ENCODE results near the gene N4BP2L2. TPM values are rescaled to one million over a fixed set of nuclear protein-coding genes. Genes with fewer than 3 reads are reported as not detected.

N4BP2L2 gene
- total RNA-seq, 2 experiments from 2014 or later: 57.5 to 76.3 TPM

DNA sequence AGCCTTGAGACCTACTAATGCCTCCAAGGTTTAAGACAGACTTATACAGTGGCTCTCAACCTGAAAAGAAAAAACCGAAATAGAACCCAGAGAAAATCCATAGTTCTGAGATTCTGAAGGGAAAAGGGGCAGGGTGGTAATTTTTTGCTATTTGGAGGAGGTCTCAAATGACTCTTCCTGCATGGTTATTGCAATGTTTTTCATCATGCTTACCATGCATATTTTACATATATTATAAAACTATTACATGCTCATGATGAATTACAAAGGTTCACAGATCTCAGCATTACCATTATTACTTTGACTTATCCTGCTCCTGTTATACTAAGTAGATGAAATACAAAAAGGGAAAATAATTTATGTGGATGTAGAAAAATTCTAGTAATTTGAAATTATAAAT is 47.6 kb downstream of the N4BP2L2 start:
- Histone ChIP-seq H3K79me2 (ENCODE audit: insufficient read depth, low read depth, low read length) (no peaks in the 10 kb centered on the region), H3K9me3 (ENCODE audit: low read length) (no peaks in the 10 kb centered on the region), H3K4me1 (ENCODE audit: insufficient read depth, low read length, poor library complexity, severe bottlenecking) (no peaks in the 10 kb centered on the region), H4K20me1 (ENCODE audit: insufficient read depth, low read length) (no peaks in the 10 kb centered on the region), H3K9me2 (ENCODE audit: insufficient read depth, low read length) (no peaks in the 10 kb centered on the region), H3K36me3 (ENCODE audit: insufficient read depth, low read length) (no peaks in the 10 kb centered on the region), H3K27ac (ENCODE audit: low read depth, low read length, poor library complexity, severe bottlenecking) (no peak overlapping the region), H2AFZ (ENCODE audit: low read length) (no peak overlapping the region), H3K4me3 (ENCODE audit: low read depth, low read length, poor library complexity, severe bottlenecking) (no peak overlapping the region), H3K4me2 (ENCODE audit: low read length) (no peak overlapping the region)
- intact Hi-C loops (cut with micrococcal nuclease; ENCODE audit: unreplicated experiment): no loop called here
- ChIA-PET POLR2A (no interaction called here), CTCF (ENCODE audit: unreplicated experiment) (interaction anchor here (0.6 kb wide), 1 partner anchor 808 kb away, joined by 3 read pairs; no protein-coding TSS in a partner anchor)
- DNase-seq (ENCODE audit: low spot score): no peak
- BruUV-seq (replicated peaks): no TSS peak
- TF ChIP-seq, protein P1, sequence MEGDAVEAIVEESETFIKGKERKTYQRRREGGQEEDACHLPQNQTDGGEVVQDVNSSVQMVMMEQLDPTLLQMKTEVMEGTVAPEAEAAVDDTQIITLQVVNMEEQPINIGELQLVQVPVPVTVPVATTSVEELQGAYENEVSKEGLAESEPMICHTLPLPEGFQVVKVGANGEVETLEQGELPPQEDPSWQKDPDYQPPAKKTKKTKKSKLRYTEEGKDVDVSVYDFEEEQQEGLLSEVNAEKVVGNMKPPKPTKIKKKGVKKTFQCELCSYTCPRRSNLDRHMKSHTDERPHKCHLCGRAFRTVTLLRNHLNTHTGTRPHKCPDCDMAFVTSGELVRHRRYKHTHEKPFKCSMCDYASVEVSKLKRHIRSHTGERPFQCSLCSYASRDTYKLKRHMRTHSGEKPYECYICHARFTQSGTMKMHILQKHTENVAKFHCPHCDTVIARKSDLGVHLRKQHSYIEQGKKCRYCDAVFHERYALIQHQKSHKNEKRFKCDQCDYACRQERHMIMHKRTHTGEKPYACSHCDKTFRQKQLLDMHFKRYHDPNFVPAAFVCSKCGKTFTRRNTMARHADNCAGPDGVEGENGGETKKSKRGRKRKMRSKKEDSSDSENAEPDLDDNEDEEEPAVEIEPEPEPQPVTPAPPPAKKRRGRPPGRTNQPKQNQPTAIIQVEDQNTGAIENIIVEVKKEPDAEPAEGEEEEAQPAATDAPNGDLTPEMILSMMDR (conservative IDR thresholded peaks at IDR 0.05; ENCODE audit: low read length): no peak
- no peak for TF ChIP-seq EZH2phosphoT487 (IDR thresholded peaks at IDR 0.05; ENCODE audit: borderline replicate concordance, low read depth, low read length)

DNA sequence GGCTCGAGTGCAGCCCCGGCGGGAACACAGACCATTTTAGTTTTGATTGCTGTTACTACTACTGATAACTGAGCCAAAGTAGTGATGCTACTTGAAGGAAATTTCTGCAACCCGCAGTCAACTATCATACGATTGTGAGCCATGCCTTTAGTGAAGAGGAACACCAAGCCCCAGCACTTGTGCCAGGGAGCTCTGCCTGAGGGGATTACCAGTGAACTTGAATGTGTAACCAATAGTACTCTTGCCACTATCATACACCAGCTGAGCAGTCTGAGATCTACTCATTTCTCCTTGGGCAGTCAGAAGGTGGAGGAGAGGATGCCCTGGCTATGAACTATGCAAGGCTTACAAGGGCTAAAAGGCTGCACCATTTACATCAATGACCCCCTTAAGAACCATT is 61.7 kb downstream of the N4BP2L2 start:
- no peak overlapping the region for H3K4me3 ChIP-seq (ENCODE audit: low read depth, low read length, poor library complexity, severe bottlenecking)
- no peaks in the 10 kb centered on the region for H3K36me3 ChIP-seq (ENCODE audit: insufficient read depth, low read length)
- H3K79me2 ChIP-seq (ENCODE audit: insufficient read depth, low read depth, low read length): no peaks in the 10 kb centered on the region
- H3K4me1 ChIP-seq (ENCODE audit: insufficient read depth, low read length, poor library complexity, severe bottlenecking): no peaks in the 10 kb centered on the region
- no TSS peak for BruUV-seq (replicated peaks)
- intact Hi-C loops (cut with micrococcal nuclease; ENCODE audit: unreplicated experiment): no loop called here
- no peaks in the 10 kb centered on the region for H3K9me2 ChIP-seq (ENCODE audit: insufficient read depth, low read length)
- H2AFZ ChIP-seq (ENCODE audit: low read length): no peak overlapping the region
- H3K27ac ChIP-seq (ENCODE audit: low read depth, low read length, poor library complexity, severe bottlenecking): no peak overlapping the region
- DNase-seq (ENCODE audit: low spot score): no peak
- ChIA-PET POLR2A (no interaction called here), CTCF (ENCODE audit: unreplicated experiment) (no interaction called here)
- TF ChIP-seq, protein P1 (conservative IDR thresholded peaks at IDR 0.05; ENCODE audit: low read length): no peak
- TF ChIP-seq EZH2phosphoT487 (IDR thresholded peaks at IDR 0.05; ENCODE audit: borderline replicate concordance, low read depth, low read length): no peak
- H4K20me1 ChIP-seq (ENCODE audit: insufficient read depth, low read length): no peaks in the 10 kb centered on the region
- no peaks in the 10 kb centered on the region for H3K9me3 ChIP-seq (ENCODE audit: low read length)
- H3K4me2 ChIP-seq (ENCODE audit: low read length): no peak overlapping the region

DNA sequence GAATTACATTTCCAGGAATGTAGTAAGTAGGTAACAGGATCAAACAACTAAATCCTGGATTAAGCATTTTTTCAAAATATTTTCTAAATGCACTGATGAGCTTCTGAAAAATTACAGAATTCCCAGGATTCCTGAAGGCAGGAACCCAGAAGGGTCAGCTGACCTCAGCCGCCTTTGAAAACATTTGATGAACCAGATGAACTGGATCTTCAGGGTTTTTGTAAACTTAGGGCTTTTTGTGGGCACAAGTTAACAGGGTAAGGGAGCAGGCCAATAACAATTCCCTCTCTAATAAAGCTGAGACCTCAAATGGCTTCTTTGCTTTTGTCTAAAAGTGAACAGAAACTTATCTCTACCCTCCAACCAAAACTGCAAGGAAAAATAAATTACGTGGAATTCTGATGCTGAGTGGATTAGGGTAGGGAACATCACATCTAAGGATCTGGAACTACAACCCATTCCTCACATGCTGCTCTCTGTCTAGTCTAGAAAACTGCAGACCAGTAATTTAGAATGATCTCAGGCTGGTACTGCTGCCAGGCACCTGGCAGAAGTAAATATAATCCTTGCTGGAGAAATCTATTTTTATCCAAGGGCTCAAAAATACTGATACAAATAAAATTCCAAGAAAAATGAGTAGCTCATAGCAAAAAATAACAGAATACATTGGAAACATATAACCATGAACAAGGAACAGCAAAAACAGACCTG is 62.4 kb downstream of the N4BP2L2 start:
- Histone ChIP-seq H3K4me2 (ENCODE audit: low read length) (no peak overlapping the region), H3K9me2 (ENCODE audit: insufficient read depth, low read length) (no peaks in the 10 kb centered on the region), H3K79me2 (ENCODE audit: insufficient read depth, low read depth, low read length) (no peaks in the 10 kb centered on the region), H2AFZ (ENCODE audit: low read length) (no peak overlapping the region), H3K27ac (ENCODE audit: low read depth, low read length, poor library complexity, severe bottlenecking) (no peak overlapping the region), H3K9me3 (ENCODE audit: low read length) (no peaks in the 10 kb centered on the region), H4K20me1 (ENCODE audit: insufficient read depth, low read length) (no peaks in the 10 kb centered on the region), H3K4me3 (ENCODE audit: low read depth, low read length, poor library complexity, severe bottlenecking) (no peak overlapping the region), H3K4me1 (ENCODE audit: insufficient read depth, low read length, poor library complexity, severe bottlenecking) (no peaks in the 10 kb centered on the region), H3K36me3 (ENCODE audit: insufficient read depth, low read length) (no peaks in the 10 kb centered on the region)
- DNase-seq (ENCODE audit: low spot score): no peak
- CTCF ChIA-PET (ENCODE audit: unreplicated experiment): no interaction called here
- POLR2A ChIA-PET: interaction anchor here (0.5 kb wide), 1 partner anchor 223 kb away, joined by 5 read pairs; no protein-coding TSS in a partner anchor
- no peak for TF ChIP-seq EZH2phosphoT487 (IDR thresholded peaks at IDR 0.05; ENCODE audit: borderline replicate concordance, low read depth, low read length)
- TF ChIP-seq, protein P1 (conservative IDR thresholded peaks at IDR 0.05; ENCODE audit: low read length): no peak
- BruUV-seq (replicated peaks): no TSS peak
- intact Hi-C loops (cut with micrococcal nuclease; ENCODE audit: unreplicated experiment): no loop called here

All from OCI-LY7 (cell line).